ENCODE results near the gene BCAS3.

Gene BCAS3

DNA sequence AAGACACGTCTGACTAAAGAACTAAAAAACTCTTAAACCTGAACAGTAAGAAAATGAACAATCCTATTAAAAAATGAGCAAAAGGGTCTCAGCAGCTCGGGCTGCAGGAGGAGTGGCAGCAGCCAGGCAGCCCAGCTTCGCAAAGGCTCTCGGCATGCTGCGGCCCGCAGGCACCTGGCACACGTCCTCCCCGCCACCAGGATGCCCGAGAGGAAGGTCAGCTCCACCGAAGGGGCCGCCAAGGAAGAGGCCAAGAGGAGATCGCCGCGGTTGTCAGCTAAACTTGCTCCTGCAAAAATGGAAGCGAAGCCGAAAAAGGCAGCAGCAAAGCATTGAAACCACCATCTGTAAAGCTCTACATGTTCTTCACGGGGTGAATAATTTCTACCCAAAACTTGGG, 173.5 kb downstream of the BCAS3 start:
- no peak overlapping the region for H3K4me3 ChIP-seq (IDR thresholded peaks at IDR 0.05; ENCODE audit: insufficient read depth, low read depth, low read length)
- no peaks in the 10 kb centered on the region for H4K20me1 ChIP-seq (ENCODE audit: insufficient read depth)
- no peak overlapping the region for H3K4me2 ChIP-seq
- H3K36me3 ChIP-seq (ENCODE audit: insufficient read depth): no peaks in the 10 kb centered on the region
- H3K27me3 ChIP-seq (ENCODE audit: insufficient read depth, low read depth): no peaks in the 10 kb centered on the region
- H3K79me2 ChIP-seq (ENCODE audit: insufficient read depth, low read depth): no peaks in the 10 kb centered on the region
- H3K27ac ChIP-seq: no peak overlapping the region
- no peak overlapping the region for H2AFZ ChIP-seq (ENCODE audit: low read depth)
- no peaks in the 10 kb centered on the region for H3K4me1 ChIP-seq (ENCODE audit: low read depth, poor library complexity, severe bottlenecking)
- H3K9ac ChIP-seq: no peak overlapping the region
- no peak for TF ChIP-seq CTCF (conservative IDR thresholded peaks at IDR 0.05; ENCODE audit: low read depth, low read length)

DNA sequence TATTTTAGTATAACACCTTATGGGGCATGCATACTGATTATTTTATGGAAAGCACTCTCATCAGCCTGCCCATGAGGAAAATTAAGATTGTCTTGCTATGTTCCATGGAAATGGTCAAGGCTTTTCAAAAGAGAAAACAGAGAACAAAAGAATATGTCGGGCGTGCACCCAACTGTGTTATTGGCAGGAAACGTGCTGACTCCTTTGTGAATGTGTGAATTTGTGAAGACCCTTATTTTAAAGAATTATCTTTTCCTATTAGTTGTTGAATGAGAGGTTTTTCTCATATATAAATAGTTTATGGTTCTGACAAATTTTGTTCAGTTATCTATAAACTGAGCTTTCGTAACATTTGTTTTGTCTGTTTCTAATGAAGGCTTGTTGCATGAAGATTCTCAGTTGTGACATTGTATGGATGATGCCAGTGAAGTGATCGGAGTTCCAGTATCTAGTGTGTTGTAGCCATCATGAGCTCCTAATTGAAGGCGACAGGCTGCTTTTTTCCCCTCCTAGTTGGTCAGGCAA, 180.0 kb downstream of the BCAS3 start:
- H3K9ac ChIP-seq: no peak overlapping the region
- H3K4me2 ChIP-seq: no peak overlapping the region
- no peak for TF ChIP-seq CTCF (conservative IDR thresholded peaks at IDR 0.05; ENCODE audit: low read depth, low read length)
- no peaks in the 10 kb centered on the region for H3K79me2 ChIP-seq (ENCODE audit: insufficient read depth, low read depth)
- no peaks in the 10 kb centered on the region for H4K20me1 ChIP-seq (ENCODE audit: insufficient read depth)
- H3K4me3 ChIP-seq (IDR thresholded peaks at IDR 0.05; ENCODE audit: insufficient read depth, low read depth, low read length): no peak overlapping the region
- no peak overlapping the region for H2AFZ ChIP-seq (ENCODE audit: low read depth)
- H3K36me3 ChIP-seq (ENCODE audit: insufficient read depth): no peaks in the 10 kb centered on the region
- H3K27ac ChIP-seq: no peak overlapping the region
- no peaks in the 10 kb centered on the region for H3K4me1 ChIP-seq (ENCODE audit: low read depth, poor library complexity, severe bottlenecking)
- no peaks in the 10 kb centered on the region for H3K27me3 ChIP-seq (ENCODE audit: insufficient read depth, low read depth)

DNA sequence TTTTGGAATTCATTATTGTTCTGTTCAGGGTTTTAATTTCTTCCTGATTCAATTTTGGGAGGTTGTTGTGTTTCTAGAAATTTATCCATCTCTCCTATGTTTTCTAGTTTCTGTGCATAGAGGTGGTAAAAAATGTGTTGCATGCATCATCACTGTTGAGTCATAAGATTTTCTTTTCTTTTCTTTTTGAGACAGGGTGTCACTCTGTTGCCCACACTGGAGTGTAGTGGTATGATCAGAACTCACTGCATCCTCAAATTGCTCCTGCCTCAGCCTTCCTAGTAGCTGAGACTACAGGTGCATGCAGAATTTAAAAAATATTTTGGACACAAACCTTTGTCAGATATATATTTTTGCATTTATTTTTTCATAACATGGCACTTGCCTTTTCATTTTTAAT, 184.8 kb downstream of the BCAS3 start:
- no peaks in the 10 kb centered on the region for H3K79me2 ChIP-seq (ENCODE audit: insufficient read depth, low read depth)
- H3K4me2 ChIP-seq: no peak overlapping the region
- H3K9ac ChIP-seq: no peak overlapping the region
- no peak overlapping the region for H3K4me3 ChIP-seq (IDR thresholded peaks at IDR 0.05; ENCODE audit: insufficient read depth, low read depth, low read length)
- H3K27ac ChIP-seq: no peak overlapping the region
- no peaks in the 10 kb centered on the region for H4K20me1 ChIP-seq (ENCODE audit: insufficient read depth)
- H3K36me3 ChIP-seq (ENCODE audit: insufficient read depth): no peaks in the 10 kb centered on the region
- H2AFZ ChIP-seq (ENCODE audit: low read depth): no peak overlapping the region
- no peaks in the 10 kb centered on the region for H3K27me3 ChIP-seq (ENCODE audit: insufficient read depth, low read depth)
- H3K4me1 ChIP-seq (ENCODE audit: low read depth, poor library complexity, severe bottlenecking): peaks cover 26% of the 10 kb centered on the region
- no peak for TF ChIP-seq CTCF (conservative IDR thresholded peaks at IDR 0.05; ENCODE audit: low read depth, low read length)

DNA sequence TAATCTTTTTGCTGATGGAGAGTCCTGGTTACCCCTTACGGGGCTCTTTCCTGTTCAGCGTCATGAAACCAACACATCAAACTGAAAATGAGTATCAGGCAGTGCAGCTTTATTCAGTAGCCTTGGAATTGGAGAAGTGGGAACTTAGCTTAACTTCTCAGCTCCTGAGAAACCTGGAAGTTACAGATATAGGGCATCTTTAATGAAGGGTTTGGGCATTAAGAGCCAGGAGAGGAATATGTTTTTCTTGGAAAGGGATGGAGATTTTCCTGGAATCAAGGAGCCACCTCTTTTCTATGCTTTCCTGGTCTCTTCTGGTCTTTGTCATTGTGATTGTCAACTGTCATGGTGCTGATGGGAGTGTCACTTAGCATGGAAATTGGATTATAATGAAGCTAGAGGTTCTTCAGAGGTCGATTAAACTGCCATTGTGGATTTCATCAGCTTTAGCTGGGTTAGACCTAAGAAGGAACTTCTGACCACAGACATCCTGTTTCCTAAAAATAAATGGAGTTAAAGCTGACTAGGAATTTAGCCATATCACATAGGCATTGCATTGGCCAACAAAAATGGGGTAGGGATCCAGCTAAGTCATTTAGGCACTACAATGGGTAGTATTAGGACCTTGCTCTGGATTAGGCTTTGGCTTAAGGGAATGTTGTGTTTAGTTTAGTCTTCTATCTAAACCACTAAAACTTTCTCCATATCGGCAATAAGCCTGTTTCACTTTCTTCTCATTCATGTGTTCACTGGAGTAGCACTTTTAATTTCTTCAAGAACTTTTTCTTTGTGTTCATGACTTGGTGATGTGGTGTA, 186.4 kb downstream of the BCAS3 start:
- H2AFZ ChIP-seq (ENCODE audit: low read depth): no peak overlapping the region
- H3K36me3 ChIP-seq (ENCODE audit: insufficient read depth): no peaks in the 10 kb centered on the region
- H3K27me3 ChIP-seq (ENCODE audit: insufficient read depth, low read depth): no peaks in the 10 kb centered on the region
- no peaks in the 10 kb centered on the region for H4K20me1 ChIP-seq (ENCODE audit: insufficient read depth)
- H3K4me2 ChIP-seq: peak overlapping the region; percentile 21; the same call in 1 of the 2 replicates
- H3K27ac ChIP-seq: no peak overlapping the region
- no peak for TF ChIP-seq CTCF (conservative IDR thresholded peaks at IDR 0.05; ENCODE audit: low read depth, low read length)
- peaks cover 26% of the 10 kb centered on the region for H3K4me1 ChIP-seq (ENCODE audit: low read depth, poor library complexity, severe bottlenecking)
- H3K79me2 ChIP-seq (ENCODE audit: insufficient read depth, low read depth): no peaks in the 10 kb centered on the region
- H3K4me3 ChIP-seq (IDR thresholded peaks at IDR 0.05; ENCODE audit: insufficient read depth, low read depth, low read length): no peak overlapping the region
- H3K9ac ChIP-seq: no peak overlapping the region

Measured in KMS-11 (cell line).